Amniotic epithelial cell (primary cell): ENCODE results near the gene SEMG1.

Experiments
- DNase-seq: peaks from one replicate; pipeline ENCODE4 v3.0.0-alpha.2; 2010; ENCODE audit warnings: low read depth

The SEMG1 gene

GRCh38 chr20:45221076-45221475 lies 14.2 kb downstream of the SEMG1 start, which contains the start of gene SEMG2:
Gene SEMG2, plus strand, starts transcription at chr20:45221373. Its CDS starts 17 bp downstream, at chr20:45221390.
- DNase-seq: no peak

GRCh38 chr20:45223136-45223535 lies 16.3 kb downstream of the SEMG1 start:
- no peak for DNase-seq

- DNase-seq: no peak
These were observed 19.5 kb downstream of the SEMG1 start for GRCh38 chr20:45226287-45226686.

- DNase-seq: no peak
These were observed 22.6 kb downstream of the SEMG1 start for GRCh38 chr20:45229264-45230056.

GRCh38 chr20:45230631-45231030 lies 23.8 kb downstream of the SEMG1 start:
- no peak for DNase-seq

GRCh38 chr20:45235995-45236394 lies 29.2 kb downstream of the SEMG1 start:
- no peak for DNase-seq

- DNase-seq: no peak
These were observed 31.3 kb downstream of the SEMG1 start for GRCh38 chr20:45238139-45238538.

- DNase-seq: no peak
These were observed 39.3 kb downstream of the SEMG1 start for GRCh38 chr20:45246109-45246508.

- no peak for DNase-seq
These were observed 41.0 kb downstream of the SEMG1 start for GRCh38 chr20:45247865-45248264.

GRCh38 chr20:45248609-45249008 lies 41.8 kb downstream of the SEMG1 start:
- DNase-seq: no peak

- peak; percentile 19 for DNase-seq
These were observed 45.2 kb downstream of the SEMG1 start for GRCh38 chr20:45251884-45252560.

GRCh38 chr20:45253261-45253660 lies 46.4 kb downstream of the SEMG1 start:
- no peak for DNase-seq

GRCh38 chr20:45254383-45255262 lies 47.8 kb downstream of the SEMG1 start, which contains the start of gene SLPI:
Gene SLPI, minus strand, starts transcription at chr20:45254564. Its CDS starts 21 bp downstream, at chr20:45254543.
- peak; percentile 94 for DNase-seq

- DNase-seq: no peak
These were observed 50.3 kb downstream of the SEMG1 start for GRCh38 chr20:45257161-45257560.

- no peak for DNase-seq
These were observed 50.9 kb downstream of the SEMG1 start for GRCh38 chr20:45257711-45258110.

- DNase-seq: no peak
These were observed 51.4 kb downstream of the SEMG1 start for GRCh38 chr20:45258259-45258658.

GRCh38 chr20:45258664-45259063 lies 51.8 kb downstream of the SEMG1 start:
- DNase-seq: no peak
